Adipocyte (in vitro differentiated cells): Measurements from ENCODE around the gene RSAD1.

ENCODE experiments used
- DNase-seq: peaks from one replicate; pipeline ENCODE4 v3.0.0-alpha.2; 2015; ENCODE audit warnings: low read depth
- H3K27me3 ChIP-seq: replicated peaks from 2 replicates; pipeline ENCODE4 v1.7.0; 2013; ENCODE audit warnings: mild to moderate bottlenecking, low read length, moderate library complexity; ENCODE audit not compliant: control insufficient read depth, insufficient read depth
- H3K36me3 ChIP-seq: 2 replicates; pipeline ENCODE4 v1.7.0; 2013; ENCODE audit warnings: low read length, mild to moderate bottlenecking, moderate library complexity; ENCODE audit not compliant: control insufficient read depth, insufficient read depth, severe bottlenecking
- H3K4me1 ChIP-seq: 2 replicates; pipeline ENCODE4 v1.7.0; 2013; ENCODE audit warnings: mild to moderate bottlenecking, low read length, moderate library complexity; ENCODE audit not compliant: control insufficient read depth, insufficient read depth
- H3K4me3 ChIP-seq: 2 replicates; pipeline ENCODE4 v1.7.0; 2013; ENCODE audit warnings: mild to moderate bottlenecking, low read length, moderate library complexity
- H3K9ac ChIP-seq: 2 replicates; pipeline ENCODE4 v1.7.0; 2013; ENCODE audit warnings: mild to moderate bottlenecking, low read length, moderate library complexity
- H3K9me3 ChIP-seq: 2 replicates; pipeline ENCODE4 v1.7.0; 2013; ENCODE audit warnings: mild to moderate bottlenecking, low read length, moderate library complexity; ENCODE audit not compliant: control insufficient read depth

The RSAD1 gene

DNA sequence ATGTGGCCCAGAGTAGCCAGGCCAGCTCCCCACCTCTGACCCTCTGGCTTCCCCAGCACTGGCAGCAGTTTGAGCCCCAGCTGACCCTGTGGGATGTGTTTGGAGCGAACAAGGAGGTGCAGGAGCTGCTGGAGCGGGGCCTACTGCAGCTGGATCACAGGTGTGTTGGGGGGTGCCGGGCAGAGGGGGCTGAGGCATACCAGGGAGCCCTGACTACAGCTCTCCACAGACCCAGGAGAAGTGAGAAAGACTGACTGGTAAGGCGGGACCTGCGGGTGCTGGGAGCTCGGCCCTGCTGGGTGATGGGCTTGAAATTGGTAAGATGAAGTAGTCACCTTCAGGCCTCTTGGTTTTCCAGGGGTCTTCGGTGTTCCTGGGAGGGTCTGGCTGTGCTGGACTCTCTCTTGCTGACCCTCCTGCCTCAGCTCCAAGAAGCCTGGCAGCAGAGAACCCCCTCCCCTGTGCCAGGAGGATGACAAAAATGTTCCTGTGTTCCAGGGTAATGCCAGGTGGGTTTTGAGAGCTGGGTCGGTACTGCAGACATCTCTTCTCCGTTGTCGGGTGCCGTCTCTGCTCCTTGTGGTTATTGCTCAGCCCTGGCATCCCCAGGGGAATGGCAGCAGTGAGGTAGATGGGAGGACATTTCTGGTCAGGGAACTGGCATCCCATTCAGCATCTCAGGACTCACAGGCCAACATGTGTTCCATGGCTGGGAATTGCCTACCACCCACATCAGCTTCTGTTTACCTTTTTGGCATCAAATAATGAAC lies 5.9 kb downstream of the RSAD1 start:
- Histone ChIP-seq H3K9me3 (no peaks in the 10 kb centered on the region), H3K9ac (peak overlapping the region; percentile 57), H3K27me3 (no peaks in the 10 kb centered on the region), H3K4me1 (peaks cover 39% of the 10 kb centered on the region), H3K4me3 (no peak overlapping the region), H3K36me3 (peaks cover 44% of the 10 kb centered on the region)
- no peak for DNase-seq

DNA sequence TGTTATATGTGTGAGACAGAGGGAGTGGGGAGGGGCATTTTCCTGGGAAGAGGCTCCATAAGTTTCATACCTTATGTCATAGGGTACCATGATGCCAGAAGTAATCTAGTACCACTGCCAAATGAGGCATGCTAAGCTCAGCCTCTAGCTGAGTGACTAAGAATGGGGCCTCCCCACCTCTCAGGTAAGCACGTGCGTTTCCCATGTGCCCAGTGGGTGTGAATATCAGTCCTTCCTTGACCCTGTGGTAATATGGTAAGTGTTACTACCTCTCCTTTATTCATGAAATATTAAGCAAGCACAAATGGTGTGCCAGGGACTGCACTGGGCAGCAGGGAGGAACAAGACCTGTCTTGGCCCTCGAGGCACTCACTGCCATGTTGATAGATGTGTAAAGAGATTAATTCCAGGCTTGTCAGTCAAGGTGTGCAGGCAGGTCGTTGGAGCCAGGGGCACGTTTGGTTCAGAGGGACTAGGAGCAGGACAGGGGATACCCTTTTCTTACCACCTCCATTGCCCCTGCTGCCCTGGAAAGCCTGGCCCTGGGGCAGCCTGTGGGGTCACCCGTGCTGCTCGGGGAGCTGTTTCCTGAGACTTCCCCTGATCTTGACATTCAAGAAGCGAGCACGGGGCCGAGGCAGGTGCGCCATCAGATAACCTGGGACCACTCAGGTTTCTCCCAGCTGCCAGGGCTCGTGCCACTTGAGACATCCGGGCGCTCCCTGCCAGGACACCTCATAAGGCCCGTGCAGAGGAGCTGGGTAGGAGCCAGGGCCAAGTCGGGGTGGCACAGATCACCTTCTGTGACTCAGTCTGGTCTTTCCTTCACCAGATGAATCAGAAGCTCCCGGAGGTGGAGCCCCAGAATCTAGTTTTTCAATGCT lies 8.8 kb downstream of the RSAD1 start:
- DNase-seq: no peak
- Histone ChIP-seq H3K36me3 (peaks cover 40% of the 10 kb centered on the region), H3K4me3 (no peak overlapping the region), H3K9me3 (no peaks in the 10 kb centered on the region), H3K9ac (no peak overlapping the region), H3K27me3 (no peaks in the 10 kb centered on the region), H3K4me1 (peaks cover 38% of the 10 kb centered on the region)

DNA sequence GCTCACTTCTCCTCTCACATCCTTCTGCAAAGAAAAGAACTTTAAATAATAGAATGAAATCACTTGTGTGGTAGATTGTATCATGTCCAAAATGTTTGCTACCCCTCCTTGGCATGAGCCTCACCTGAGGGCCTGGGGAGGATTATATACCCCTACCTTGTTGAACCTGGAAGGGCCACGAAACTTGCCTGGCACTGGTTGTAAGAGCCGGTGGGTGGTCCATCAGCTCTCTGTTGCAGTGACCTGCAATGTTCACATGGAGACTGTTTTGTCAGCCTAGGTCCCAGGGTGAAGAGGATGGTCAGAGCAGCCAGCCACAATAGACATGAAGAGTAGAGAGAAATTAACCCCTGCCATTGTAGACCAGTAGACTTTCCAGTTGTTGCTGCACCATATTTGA lies 10.2 kb downstream of the RSAD1 start:
- Histone ChIP-seq H3K4me3 (no peak overlapping the region), H3K9me3 (no peaks in the 10 kb centered on the region), H3K9ac (no peak overlapping the region), H3K36me3 (peaks cover 33% of the 10 kb centered on the region), H3K27me3 (no peaks in the 10 kb centered on the region), H3K4me1 (peaks cover 25% of the 10 kb centered on the region)
- no peak for DNase-seq

- Histone ChIP-seq H3K36me3 (peaks cover 8% of the 10 kb centered on the region), H3K9me3 (no peaks in the 10 kb centered on the region), H3K9ac (no peak overlapping the region), H3K4me1 (peaks cover 14% of the 10 kb centered on the region), H3K4me3 (no peak overlapping the region), H3K27me3 (no peaks in the 10 kb centered on the region)
- no peak for DNase-seq
Measured at GRCh38 chr17:50491505-50491904, 12.8 kb downstream of the RSAD1 start.

- Histone ChIP-seq H3K4me1 (peaks cover 14% of the 10 kb centered on the region), H3K9ac (no peak overlapping the region), H3K9me3 (no peaks in the 10 kb centered on the region), H3K4me3 (no peak overlapping the region), H3K27me3 (no peaks in the 10 kb centered on the region), H3K36me3 (peaks cover 4% of the 10 kb centered on the region)
- no peak for DNase-seq
Measured at GRCh38 chr17:50492214-50492613, 13.6 kb downstream of the RSAD1 start.

DNA sequence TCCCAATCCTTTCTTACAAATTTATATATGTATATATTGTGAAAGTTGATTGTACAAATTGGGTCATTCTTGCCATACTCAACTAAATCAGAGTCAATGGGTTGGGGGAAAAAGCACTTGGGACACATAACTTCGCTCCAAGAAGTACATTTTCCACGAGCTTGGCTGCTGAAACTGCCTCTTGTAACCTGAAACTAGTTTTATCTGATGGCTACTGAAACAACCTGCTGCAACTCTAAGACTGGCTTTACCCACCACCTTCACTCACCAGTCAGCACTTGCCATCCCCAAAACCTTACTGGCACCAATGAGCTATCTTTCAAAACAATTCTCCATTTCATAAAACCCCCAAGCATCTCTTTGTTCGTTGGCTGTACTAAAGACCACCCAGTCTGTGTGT lies 15.1 kb downstream of the RSAD1 start:
- DNase-seq: no peak
- Histone ChIP-seq H3K4me3 (no peak overlapping the region), H3K4me1 (peaks cover 14% of the 10 kb centered on the region), H3K27me3 (no peaks in the 10 kb centered on the region), H3K36me3 (no peaks in the 10 kb centered on the region), H3K9ac (no peak overlapping the region), H3K9me3 (no peaks in the 10 kb centered on the region)

- no peak overlapping the region for H3K9ac ChIP-seq
- no peak overlapping the region for H3K4me3 ChIP-seq
- DNase-seq: no peak
- H3K36me3 ChIP-seq: no peaks in the 10 kb centered on the region
- peaks cover 14% of the 10 kb centered on the region for H3K4me1 ChIP-seq
- H3K9me3 ChIP-seq: no peaks in the 10 kb centered on the region
- no peaks in the 10 kb centered on the region for H3K27me3 ChIP-seq
Measured at GRCh38 chr17:50495217-50495823, 16.7 kb downstream of the RSAD1 start.

DNA sequence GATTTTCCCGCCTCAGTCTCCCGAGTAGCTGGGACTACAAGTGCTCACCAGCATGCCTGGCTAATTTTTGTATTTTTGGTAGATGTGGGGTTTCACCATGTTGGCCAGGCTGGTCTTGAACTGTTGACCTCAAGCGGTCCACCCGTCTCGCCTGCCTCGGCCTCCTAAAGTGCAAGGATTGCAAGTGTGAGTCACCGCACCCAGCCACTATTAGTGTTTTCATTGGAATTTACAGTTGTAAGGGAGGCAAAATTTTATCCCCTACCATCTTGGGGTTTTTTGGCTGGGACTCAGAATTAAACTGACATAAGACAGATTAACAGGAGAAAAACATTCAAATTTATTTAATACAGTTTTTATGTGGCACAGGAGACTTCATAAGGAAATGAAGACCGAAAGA lies 17.3 kb downstream of the RSAD1 start:
- H3K4me3 ChIP-seq: no peak overlapping the region
- no peak overlapping the region for H3K9ac ChIP-seq
- DNase-seq: no peak
- H3K4me1 ChIP-seq: peaks cover 14% of the 10 kb centered on the region
- no peaks in the 10 kb centered on the region for H3K27me3 ChIP-seq
- H3K36me3 ChIP-seq: no peaks in the 10 kb centered on the region
- H3K9me3 ChIP-seq: no peaks in the 10 kb centered on the region

DNA sequence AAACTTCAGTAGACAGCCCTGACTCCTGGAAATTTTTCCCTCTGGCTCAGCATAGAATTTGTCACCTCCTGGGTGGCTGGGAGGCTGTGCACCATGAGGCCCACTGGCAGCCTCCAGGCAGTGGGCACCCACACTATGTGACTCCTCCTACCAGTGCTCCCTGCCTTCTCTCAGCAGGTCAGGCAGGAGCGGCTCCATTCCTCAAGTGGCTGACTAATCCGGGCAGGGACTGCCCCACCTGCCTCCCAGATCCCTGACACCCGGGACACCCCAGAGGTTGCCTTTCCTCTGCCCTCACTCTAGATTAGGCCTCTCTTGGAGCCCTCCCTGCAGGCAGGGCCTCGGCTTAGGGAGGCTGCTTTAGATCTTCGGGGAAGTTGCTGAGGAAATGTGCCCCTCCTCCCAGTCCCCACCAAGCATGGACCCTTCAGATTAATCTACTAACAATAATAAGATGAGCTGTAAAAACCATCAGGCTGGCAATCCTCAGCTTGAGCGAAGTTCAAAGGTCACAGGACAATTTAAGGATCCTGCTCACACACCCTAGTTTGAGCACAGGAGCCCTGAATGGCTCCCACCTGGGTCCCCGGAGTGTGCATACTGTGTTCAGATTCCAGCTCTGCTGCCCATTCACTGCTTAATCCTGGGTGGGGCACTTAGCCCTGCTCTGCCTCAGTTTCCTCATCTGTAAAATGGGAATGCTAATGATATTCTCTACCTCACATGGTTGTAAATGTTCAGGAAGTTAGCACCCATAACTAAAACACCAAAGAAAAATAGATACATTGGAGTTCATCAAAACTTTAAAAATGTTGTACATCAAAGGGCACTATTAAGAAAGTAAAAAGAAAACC lies 19.6 kb downstream of the RSAD1 start:
- no peak overlapping the region for H3K4me3 ChIP-seq
- no peak for DNase-seq
- no peaks in the 10 kb centered on the region for H3K27me3 ChIP-seq
- H3K9me3 ChIP-seq: no peaks in the 10 kb centered on the region
- no peak overlapping the region for H3K9ac ChIP-seq
- H3K36me3 ChIP-seq: no peaks in the 10 kb centered on the region
- no peaks in the 10 kb centered on the region for H3K4me1 ChIP-seq

DNA sequence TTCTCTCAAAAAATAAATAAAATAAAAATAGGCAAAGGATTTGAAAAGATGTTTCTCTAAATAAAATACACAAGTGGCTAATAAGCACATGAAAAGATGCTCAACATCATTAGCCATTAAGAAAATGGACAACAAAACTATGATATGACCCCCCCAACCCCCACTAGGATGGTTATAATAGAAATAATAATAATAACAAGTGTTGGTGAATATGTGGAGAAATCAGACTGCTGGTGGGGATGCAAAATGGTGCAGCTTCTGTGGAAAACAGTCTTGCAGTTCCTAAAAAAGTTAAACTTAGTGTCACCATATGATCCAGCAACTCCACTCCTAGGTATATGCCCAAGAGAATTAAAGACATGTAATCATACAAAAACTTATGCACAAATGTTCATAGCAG lies 20.6 kb downstream of the RSAD1 start:
- Histone ChIP-seq H3K9ac (no peak overlapping the region), H3K4me1 (no peaks in the 10 kb centered on the region), H3K9me3 (no peaks in the 10 kb centered on the region), H3K27me3 (no peaks in the 10 kb centered on the region), H3K4me3 (no peak overlapping the region), H3K36me3 (no peaks in the 10 kb centered on the region)
- no peak for DNase-seq
